OCI-LY1 (cell line): ENCODE results near the gene SHLD1.

Experiments used
- H2AFZ ChIP-seq: fragments of 200-600 bp; sonication (generic), shearing (Covaris generic); 2 replicates; pipeline ENCODE4 v1.6.0; 2014; ENCODE audit warnings: antibody characterized with exemption, mild to moderate bottlenecking, low read length
- H3F3A ChIP-seq: fragments of 200-600 bp; sonication (generic), shearing (Covaris generic); 2 replicates; pipeline ENCODE4 v1.6.0; 2014; ENCODE audit warnings: mild to moderate bottlenecking, antibody characterized with exemption, low read length, moderate library complexity; ENCODE audit not compliant: insufficient read depth
- H3K27ac ChIP-seq: fragments of 200-600 bp; sonication (generic); 2 replicates; pipeline ENCODE4 v1.5.1; 2014; ENCODE audit warnings: low read length, mixed run types, mild to moderate bottlenecking, low read depth; ENCODE audit not compliant: poor library complexity, severe bottlenecking
- H3K27me3 ChIP-seq: fragments of 200-600 bp; sonication (generic); 2 replicates; pipeline ENCODE4 v1.6.0; 2014; ENCODE audit warnings: antibody characterized with exemption, mild to moderate bottlenecking, low read length, moderate library complexity; ENCODE audit not compliant: insufficient read depth
- H3K36me3 ChIP-seq: fragments of 200-600 bp; sonication (generic); 2 replicates; pipeline ENCODE4 v1.6.1; 2014; ENCODE audit warnings: mild to moderate bottlenecking, antibody characterized with exemption, low read length, moderate library complexity, mixed read lengths; ENCODE audit not compliant: insufficient read depth
- H3K4me1 ChIP-seq: fragments of 200-600 bp; sonication (generic); 2 replicates; pipeline ENCODE4 v1.5.1; 2014; ENCODE audit warnings: mild to moderate bottlenecking, low read length, moderate library complexity; ENCODE audit not compliant: insufficient read depth, severe bottlenecking
- H3K4me2 ChIP-seq: fragments of 200-600 bp; sonication (generic), shearing (Covaris generic); 2 replicates; pipeline ENCODE4 v1.6.1; 2014; ENCODE audit warnings: low read length
- H3K4me3 ChIP-seq: fragments of 200-600 bp; sonication (generic); 2 replicates; pipeline ENCODE4 v1.5.1; 2014; ENCODE audit warnings: low read length, low read depth, mild to moderate bottlenecking, mixed read lengths; ENCODE audit not compliant: poor library complexity, severe bottlenecking
- H3K79me2 ChIP-seq: fragments of 200-600 bp; shearing (Covaris generic); 2 replicates; pipeline ENCODE4 v1.6.1; 2016; ENCODE audit warnings: mixed run types, low read length, mixed read lengths; ENCODE audit not compliant: insufficient read depth
- H3K9ac ChIP-seq: fragments of 200-600 bp; sonication (generic), shearing (Covaris generic); 2 replicates; pipeline ENCODE4 v1.6.1; 2014; ENCODE audit warnings: mild to moderate bottlenecking, low read length, mixed read lengths
- H3K9me2 ChIP-seq: fragments of 200-600 bp; sonication (generic), shearing (Covaris generic); 2 replicates; pipeline ENCODE4 v1.6.1; 2014; ENCODE audit warnings: low read depth, mild to moderate bottlenecking, low read length, mixed read lengths
- H3K9me3 ChIP-seq: fragments of 200-600 bp; shearing (Covaris generic); 2 replicates; pipeline ENCODE4 v1.6.1; 2014; ENCODE audit warnings: low read length, mixed read lengths
- H4K20me1 ChIP-seq: fragments of 200-600 bp; sonication (generic), shearing (Covaris generic); 2 replicates; pipeline ENCODE4 v1.6.0; 2016; ENCODE audit warnings: mild to moderate bottlenecking, low read length; ENCODE audit not compliant: insufficient read depth
- CTCF ChIP-seq: fragments of 200-600 bp; sonication (generic), shearing (Covaris generic); IDR thresholded peaks from 2 replicates; pipeline ENCODE4 v1.5.1; 2017; ENCODE audit warnings: mild to moderate bottlenecking, antibody characterized with exemption, low read length, moderate library complexity, mixed read lengths
- EZH2 ChIP-seq: fragments of 200-600 bp; sonication (generic), shearing (Covaris generic); IDR thresholded peaks from 2 replicates; pipeline ENCODE4 v1.8.0; 2017; ENCODE audit warnings: borderline replicate concordance, mixed run types, mild to moderate bottlenecking, antibody characterized with exemption, low read length, moderate library complexity, mixed read lengths

Gene SHLD1

GRCh38 chr20:5806457-5807263 is 56.5 kb downstream of the SHLD1 start:
- no peak overlapping the region for H3K4me2 ChIP-seq
- H3K36me3 ChIP-seq: peaks cover 31% of the 10 kb centered on the region
- no peak overlapping the region for H3K4me3 ChIP-seq
- H3K4me1 ChIP-seq: peaks cover 31% of the 10 kb centered on the region
- no peak overlapping the region for H2AFZ ChIP-seq
- peak overlapping the region; percentile 55 for H3K27ac ChIP-seq
- H3K9ac ChIP-seq: no peak overlapping the region
- TF ChIP-seq EZH2: no peak
- TF ChIP-seq CTCF: peak; percentile 10; the same call in 1 of the 2 replicates
- H3K27me3 ChIP-seq: no peaks in the 10 kb centered on the region
- no peaks in the 10 kb centered on the region for H3K79me2 ChIP-seq
- no peaks in the 10 kb centered on the region for H3K9me3 ChIP-seq
- no peaks in the 10 kb centered on the region for H3F3A ChIP-seq
- no peaks in the 10 kb centered on the region for H3K9me2 ChIP-seq
- no peaks in the 10 kb centered on the region for H4K20me1 ChIP-seq

- Histone ChIP-seq H3F3A (no peaks in the 10 kb centered on the region), H3K9me2 (no peaks in the 10 kb centered on the region), H3K79me2 (no peaks in the 10 kb centered on the region), H3K4me3 (no peak overlapping the region), H2AFZ (no peak overlapping the region), H3K9me3 (no peaks in the 10 kb centered on the region), H3K27me3 (no peaks in the 10 kb centered on the region), H3K4me1 (peaks cover 39% of the 10 kb centered on the region), H4K20me1 (no peaks in the 10 kb centered on the region), H3K27ac (peak overlapping the region; percentile 55), H3K9ac (no peak overlapping the region), H3K36me3 (peaks cover 26% of the 10 kb centered on the region), H3K4me2 (no peak overlapping the region)
- TF ChIP-seq CTCF: no peak
- TF ChIP-seq EZH2: no peak
Measured at GRCh38 chr20:5807431-5807830, 57.2 kb downstream of the SHLD1 start.

GRCh38 chr20:5808901-5809300 is 58.7 kb downstream of the SHLD1 start:
- H3K36me3 ChIP-seq: peaks cover 17% of the 10 kb centered on the region
- H3K9ac ChIP-seq: no peak overlapping the region
- peaks cover 36% of the 10 kb centered on the region for H3K4me1 ChIP-seq
- H3K79me2 ChIP-seq: no peaks in the 10 kb centered on the region
- H3K9me3 ChIP-seq: no peaks in the 10 kb centered on the region
- H2AFZ ChIP-seq: no peak overlapping the region
- H4K20me1 ChIP-seq: no peaks in the 10 kb centered on the region
- no peaks in the 10 kb centered on the region for H3F3A ChIP-seq
- no peak overlapping the region for H3K4me3 ChIP-seq
- H3K27ac ChIP-seq: no peak overlapping the region
- no peaks in the 10 kb centered on the region for H3K27me3 ChIP-seq
- TF ChIP-seq CTCF (no peak), EZH2 (no peak)
- H3K4me2 ChIP-seq: no peak overlapping the region
- no peaks in the 10 kb centered on the region for H3K9me2 ChIP-seq
